ENCODE results near the gene MICAL2.

GRCh38 chr11:12241401-12241800, 131.0 kb downstream of the MICAL2 start:
- TF ChIP-seq POLR2AphosphoS5 (IDR thresholded peaks at IDR 0.05; ENCODE audit: low read depth, low read length) (no peak), REST (IDR thresholded peaks at IDR 0.05; ENCODE audit: insufficient read depth in 1 of 2, low read depth in 2 of 2, low read length in 2 of 2) (no peak), TAF1 (IDR thresholded peaks at IDR 0.05; ENCODE audit: borderline replicate concordance, insufficient read depth, low read length) (no peak)

Data from PFSK-1 (cell line).